HG02642 (cell line): ENCODE measurements around the gene ARHGAP27.
A peak's percentile ranks its signal among the peaks of the same experiment; 100 is the strongest.
"Not testable (repeated sequence)": the region's sequence is repeated elsewhere in the genome, so short reads cannot be mapped to it uniquely, and the experiment has no call there.

Experiments used
- ATAC-seq: cut with Tn5 transposase; IDR thresholded peaks from one replicate; pipeline ENCODE4 v1.9.1; 2021; ENCODE audit warnings: mild to moderate bottlenecking; ENCODE audit not compliant: unreplicated experiment, poor library complexity

ARHGAP27 gene

GRCh38 chr17:45432405-45433158 lies at the start of gene ARHGAP27:
Gene ARHGAP27, minus strand, starts transcription at chr17:45432870. Its CDS starts 2,591 bp downstream, at chr17:45430279.
- ATAC-seq = no peak

GRCh38 chr17:45482317-45482716 lies 49.6 kb upstream of the ARHGAP27 start:
- not testable (repeated sequence) for ATAC-seq

- ATAC-seq = not testable (repeated sequence)
These were observed 42.8 kb upstream of the ARHGAP27 start for GRCh38 chr17:45475436-45475835.

GRCh38 chr17:45472249-45472648 lies 39.6 kb upstream of the ARHGAP27 start:
- not testable (repeated sequence) for ATAC-seq

- ATAC-seq = not testable (repeated sequence)
These were observed 36.5 kb upstream of the ARHGAP27 start for GRCh38 chr17:45469204-45469563.

- not testable (repeated sequence) for ATAC-seq
These were observed 35.9 kb upstream of the ARHGAP27 start for GRCh38 chr17:45468293-45469203.

- ATAC-seq = peak; percentile 84
These were observed 29.1 kb upstream of the ARHGAP27 start for GRCh38 chr17:45461524-45462327.

- not testable (repeated sequence) for ATAC-seq
These were observed 27.8 kb upstream of the ARHGAP27 start for GRCh38 chr17:45460422-45460821.

- ATAC-seq = not testable (repeated sequence)
These were observed 21.7 kb upstream of the ARHGAP27 start for GRCh38 chr17:45454341-45454740.

GRCh38 chr17:45453731-45454130 lies 21.1 kb upstream of the ARHGAP27 start:
- ATAC-seq = not testable (repeated sequence)

- ATAC-seq = not testable (repeated sequence)
These were observed 20.5 kb upstream of the ARHGAP27 start for GRCh38 chr17:45453225-45453534.

- ATAC-seq = not testable (repeated sequence)
These were observed 19.9 kb upstream of the ARHGAP27 start for GRCh38 chr17:45452329-45453224.

- not testable (repeated sequence) for ATAC-seq
These were observed 19.0 kb upstream of the ARHGAP27 start for GRCh38 chr17:45451660-45452059.

GRCh38 chr17:45451131-45451530 lies 18.5 kb upstream of the ARHGAP27 start:
- no peak for ATAC-seq

GRCh38 chr17:45449708-45450329 lies 17.1 kb upstream of the ARHGAP27 start:
- not testable (repeated sequence) for ATAC-seq

GRCh38 chr17:45449260-45449659 lies 16.6 kb upstream of the ARHGAP27 start:
- not testable (repeated sequence) for ATAC-seq

- ATAC-seq = not testable (repeated sequence)
These were observed 15.8 kb upstream of the ARHGAP27 start for GRCh38 chr17:45448483-45448882.

- not testable (repeated sequence) for ATAC-seq
These were observed 15.4 kb upstream of the ARHGAP27 start for GRCh38 chr17:45448066-45448465.

- ATAC-seq = not testable (repeated sequence)
These were observed 15.0 kb upstream of the ARHGAP27 start for GRCh38 chr17:45447650-45448049.
